ENCODE measurements around the gene SLC7A6. TPM values are rescaled to one million over a fixed set of nuclear protein-coding genes. Genes with fewer than 3 reads are reported as not detected.

Gene SLC7A6
- 10 to 100 TPM in 4 of 5 donors, 1 to 10 TPM in 1; 10.0 to 13.3 (median 11.9) TPM for polyA plus RNA-seq (ENCODE audit: insufficient read depth in 1 of 5, insufficient read length in 5 of 5, low replicate concordance in 1 of 5)
- long read RNA-seq, donor 1, partial matches to known transcripts, result 0 of 3 reads
- long read RNA-seq, donor 1, other reads (novel, unspliced or antisense), result 0 of 3 reads
- long read RNA-seq, donor 2, result 0 reads
- long read RNA-seq, donor 3, partial matches to known transcripts, result 0 of 9 reads
- long read RNA-seq, donor 3, other reads (novel, unspliced or antisense), result 9 of 9 reads
- long read RNA-seq, donor 4, partial matches to known transcripts, result 0 of 2 reads
- long read RNA-seq, donor 4, other reads (novel, unspliced or antisense), result 0 of 2 reads
- long read RNA-seq, donor 5, result 0 reads
- long read RNA-seq, donor 6, full-length matches to known transcripts, result 1 of 37 reads
- long read RNA-seq, donor 6, partial matches to known transcripts, result 36 of 37 reads
- long read RNA-seq, donor 6, other reads (novel, unspliced or antisense), result 0 of 37 reads
- long read RNA-seq, donor 7, full-length matches to known transcripts, result 1 of 24 reads
- long read RNA-seq, donor 7, partial matches to known transcripts, result 0 of 24 reads
- long read RNA-seq, donor 7, other reads (novel, unspliced or antisense), result 23 of 24 reads
- long read RNA-seq, donor 8, full-length matches to known transcripts, result 1 of 1 reads
- long read RNA-seq, donor 8, partial matches to known transcripts, result 0 of 1 reads
- long read RNA-seq, donor 8, other reads (novel, unspliced or antisense), result 0 of 1 reads

GRCh38 chr16:68264128-68265077, at the start of gene SLC7A6:
Gene SLC7A6, plus strand, starts transcription at chr16:68264526. Its CDS starts 10,201 bp downstream, at chr16:68274727.
- peak; percentile 43 to 51 for DNase-seq

- no peak for DNase-seq
These were observed 49.6 kb upstream of the SLC7A6 start for GRCh38 chr16:68214726-68215125.

GRCh38 chr16:68215302-68215701, 49.0 kb upstream of the SLC7A6 start:
- no peak for DNase-seq

- DNase-seq, result no peak
These were observed 48.1 kb upstream of the SLC7A6 start for GRCh38 chr16:68216240-68216639.

GRCh38 chr16:68217506-68217905, 46.8 kb upstream of the SLC7A6 start:
- no peak for DNase-seq

GRCh38 chr16:68219725-68220351, 44.5 kb upstream of the SLC7A6 start:
- DNase-seq, result no peak

GRCh38 chr16:68223072-68223471, 41.3 kb upstream of the SLC7A6 start:
- DNase-seq, result no peak

GRCh38 chr16:68226116-68226515, 38.2 kb upstream of the SLC7A6 start:
- DNase-seq, result no peak

GRCh38 chr16:68227183-68227793, 37.0 kb upstream of the SLC7A6 start:
- DNase-seq, result no peak

GRCh38 chr16:68227850-68228553, 36.3 kb upstream of the SLC7A6 start:
- DNase-seq, result no peak

GRCh38 chr16:68228652-68229051, 35.7 kb upstream of the SLC7A6 start:
- DNase-seq, result no peak

- peak; percentile 45 to 62 for DNase-seq
These were observed 34.7 kb upstream of the SLC7A6 start for GRCh38 chr16:68229431-68230175.

GRCh38 chr16:68230176-68230571, 34.2 kb upstream of the SLC7A6 start:
- no peak for DNase-seq

- DNase-seq, result no peak
These were observed 33.4 kb upstream of the SLC7A6 start for GRCh38 chr16:68230956-68231355.

- no peak for DNase-seq
These were observed 32.8 kb upstream of the SLC7A6 start for GRCh38 chr16:68231384-68232136.

GRCh38 chr16:68232335-68232734, 32.0 kb upstream of the SLC7A6 start:
- no peak for DNase-seq

GRCh38 chr16:68233085-68233834, 31.1 kb upstream of the SLC7A6 start:
- no peak for DNase-seq

- no peak for DNase-seq
These were observed 30.5 kb upstream of the SLC7A6 start for GRCh38 chr16:68233835-68234187.
